Measurements from ENCODE around the gene DNAJB8. TPM values are rescaled to one million over a fixed set of nuclear protein-coding genes. Genes with fewer than 3 reads are reported as not detected.

DNAJB8 gene
- total and polyA plus RNA-seq, 9 of the 15 experiments (the other 6 are each of a cell fraction or from before 2014, with no cell fraction given), result not detected

DNA sequence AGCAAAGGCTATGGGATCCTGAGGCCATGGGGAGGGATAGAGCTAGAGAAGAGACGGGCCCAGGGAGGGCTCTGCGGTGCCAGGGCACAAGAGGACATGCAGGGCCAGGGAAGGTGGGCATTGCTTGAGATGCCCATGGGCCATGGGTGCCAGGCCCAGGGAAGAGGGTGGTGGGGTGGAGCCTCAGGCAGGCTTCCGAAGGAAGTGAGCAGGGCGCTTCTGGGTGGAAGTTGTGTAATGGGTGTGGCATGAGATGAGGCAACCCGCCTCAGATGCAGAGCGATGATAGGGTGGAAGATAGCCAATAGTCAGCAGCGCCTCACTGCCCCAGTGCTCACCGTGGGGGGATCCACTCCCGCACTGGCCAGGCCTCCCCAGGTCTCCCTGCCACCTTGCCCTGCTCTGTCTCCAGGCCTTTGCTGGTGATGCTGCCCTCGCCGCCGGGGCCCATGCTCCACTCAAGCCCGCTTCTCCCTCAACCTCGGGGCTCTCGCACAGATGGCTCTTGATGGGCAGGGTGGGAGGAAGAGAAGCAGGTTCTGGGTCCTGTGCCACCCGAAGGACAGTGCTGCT lies 51.4 kb downstream of the DNAJB8 start (continued):
- TF ChIP-seq ZNF408 (CRISPR knock-in tag; IDR thresholded peaks at IDR 0.05; ENCODE audit: low read depth), result no peak
- peak; percentile 15 for TF ChIP-seq NFYB (IDR thresholded peaks at IDR 0.05; ENCODE audit: extremely low read depth, insufficient read length)
- no peak for TF ChIP-seq ZNF766 (CRISPR knock-in tag; conservative IDR thresholded peaks at IDR 0.05)
- TF ChIP-seq ZNF644 (tag; IDR thresholded peaks at IDR 0.05; ENCODE audit: low read depth), result 0 out of 2 replicates have a peak, but pooled peaks have one; percentile 1
- no peak for TF ChIP-seq NCOA6 (IDR thresholded peaks at IDR 0.05)
- no peak for TF ChIP-seq NR2C2 (CRISPR knock-in tag; IDR thresholded peaks at IDR 0.05)
- no peak for TF ChIP-seq NR2C2 (tag; IDR thresholded peaks at IDR 0.05)
- TF ChIP-seq PATZ1 (CRISPR knock-in tag; IDR thresholded peaks at IDR 0.05; ENCODE audit: borderline replicate concordance), result no peak; the same call in 1 of the 2 replicates
- peak; percentile 35 for TF ChIP-seq NFIC (IDR thresholded peaks at IDR 0.05)
- TF ChIP-seq ZBTB1 (CRISPR knock-in tag; IDR thresholded peaks at IDR 0.05; ENCODE audit: borderline replicate concordance, low read depth), result no peak
- 0 out of 2 replicates have a peak, but pooled peaks have one; percentile 45 for TF ChIP-seq ZBTB34 (CRISPR knock-in tag; IDR thresholded peaks at IDR 0.05)
- no peak for TF ChIP-seq CBX8 (IDR thresholded peaks at IDR 0.05; ENCODE audit: borderline replicate concordance, extremely low read depth, low read depth, low read length, poor library complexity, severe bottlenecking)
- TF ChIP-seq KAT7 (CRISPR knock-in tag; IDR thresholded peaks at IDR 0.05; ENCODE audit: borderline replicate concordance), result no peak
- TF ChIP-seq GATA2 (CRISPR knock-in tag; IDR thresholded peaks at IDR 0.05), result no peak
- TF ChIP-seq BACH1 (tag; IDR thresholded peaks at IDR 0.05), result peak; percentile 2; the same call in 1 of the 2 replicates
- TF ChIP-seq SMAD2 (IDR thresholded peaks at IDR 0.05; ENCODE audit: low read depth, low read length), result no peak
- TF ChIP-seq CTBP1 (IDR thresholded peaks at IDR 0.05; ENCODE audit: borderline replicate concordance), result peak; percentile 80
- TF ChIP-seq PURB (CRISPR knock-in tag; IDR thresholded peaks at IDR 0.05; ENCODE audit: low read depth), result no peak
- TF ChIP-seq, protein P1, sequence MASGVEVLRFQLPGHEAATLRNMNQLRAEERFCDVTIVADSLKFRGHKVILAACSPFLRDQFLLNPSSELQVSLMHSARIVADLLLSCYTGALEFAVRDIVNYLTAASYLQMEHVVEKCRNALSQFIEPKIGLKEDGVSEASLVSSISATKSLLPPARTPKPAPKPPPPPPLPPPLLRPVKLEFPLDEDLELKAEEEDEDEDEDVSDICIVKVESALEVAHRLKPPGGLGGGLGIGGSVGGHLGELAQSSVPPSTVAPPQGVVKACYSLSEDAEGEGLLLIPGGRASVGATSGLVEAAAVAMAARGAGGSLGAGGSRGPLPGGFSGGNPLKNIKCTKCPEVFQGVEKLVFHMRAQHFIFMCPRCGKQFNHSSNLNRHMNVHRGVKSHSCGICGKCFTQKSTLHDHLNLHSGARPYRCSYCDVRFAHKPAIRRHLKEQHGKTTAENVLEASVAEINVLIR (CRISPR knock-in tag; IDR thresholded peaks at IDR 0.05), result no peak
- TF ChIP-seq LEF1 (IDR thresholded peaks at IDR 0.05), result no peak
- peak; percentile 70 for TF ChIP-seq SUPT5H (IDR thresholded peaks at IDR 0.05)
- TF ChIP-seq KDM5B (IDR thresholded peaks at IDR 0.05; ENCODE audit: insufficient replicate concordance, low read depth, low read length), result peak; percentile 74
- TF ChIP-seq HLTF (IDR thresholded peaks at IDR 0.05), result no peak
- TF ChIP-seq ZSCAN29 (IDR thresholded peaks at IDR 0.05), result no peak
- TF ChIP-seq SRSF3 (IDR thresholded peaks at IDR 0.05; ENCODE audit: insufficient read depth, low read length), result peak; percentile 80; the same call in 1 of the 2 replicates
- no peak for TF ChIP-seq IRF2 (CRISPR knock-in tag; IDR thresholded peaks at IDR 0.05)

Measured in K562 (cell line).